Stromal cell of bone marrow (primary cell): ENCODE results near the gene SART3.

Experiments used
- DNase-seq: peaks from one replicate; pipeline ENCODE4 v3.0.0-alpha.2; 2012; ENCODE audit warnings: low read depth

SART3 gene, protein sequence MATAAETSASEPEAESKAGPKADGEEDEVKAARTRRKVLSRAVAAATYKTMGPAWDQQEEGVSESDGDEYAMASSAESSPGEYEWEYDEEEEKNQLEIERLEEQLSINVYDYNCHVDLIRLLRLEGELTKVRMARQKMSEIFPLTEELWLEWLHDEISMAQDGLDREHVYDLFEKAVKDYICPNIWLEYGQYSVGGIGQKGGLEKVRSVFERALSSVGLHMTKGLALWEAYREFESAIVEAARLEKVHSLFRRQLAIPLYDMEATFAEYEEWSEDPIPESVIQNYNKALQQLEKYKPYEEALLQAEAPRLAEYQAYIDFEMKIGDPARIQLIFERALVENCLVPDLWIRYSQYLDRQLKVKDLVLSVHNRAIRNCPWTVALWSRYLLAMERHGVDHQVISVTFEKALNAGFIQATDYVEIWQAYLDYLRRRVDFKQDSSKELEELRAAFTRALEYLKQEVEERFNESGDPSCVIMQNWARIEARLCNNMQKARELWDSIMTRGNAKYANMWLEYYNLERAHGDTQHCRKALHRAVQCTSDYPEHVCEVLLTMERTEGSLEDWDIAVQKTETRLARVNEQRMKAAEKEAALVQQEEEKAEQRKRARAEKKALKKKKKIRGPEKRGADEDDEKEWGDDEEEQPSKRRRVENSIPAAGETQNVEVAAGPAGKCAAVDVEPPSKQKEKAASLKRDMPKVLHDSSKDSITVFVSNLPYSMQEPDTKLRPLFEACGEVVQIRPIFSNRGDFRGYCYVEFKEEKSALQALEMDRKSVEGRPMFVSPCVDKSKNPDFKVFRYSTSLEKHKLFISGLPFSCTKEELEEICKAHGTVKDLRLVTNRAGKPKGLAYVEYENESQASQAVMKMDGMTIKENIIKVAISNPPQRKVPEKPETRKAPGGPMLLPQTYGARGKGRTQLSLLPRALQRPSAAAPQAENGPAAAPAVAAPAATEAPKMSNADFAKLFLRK

DNA sequence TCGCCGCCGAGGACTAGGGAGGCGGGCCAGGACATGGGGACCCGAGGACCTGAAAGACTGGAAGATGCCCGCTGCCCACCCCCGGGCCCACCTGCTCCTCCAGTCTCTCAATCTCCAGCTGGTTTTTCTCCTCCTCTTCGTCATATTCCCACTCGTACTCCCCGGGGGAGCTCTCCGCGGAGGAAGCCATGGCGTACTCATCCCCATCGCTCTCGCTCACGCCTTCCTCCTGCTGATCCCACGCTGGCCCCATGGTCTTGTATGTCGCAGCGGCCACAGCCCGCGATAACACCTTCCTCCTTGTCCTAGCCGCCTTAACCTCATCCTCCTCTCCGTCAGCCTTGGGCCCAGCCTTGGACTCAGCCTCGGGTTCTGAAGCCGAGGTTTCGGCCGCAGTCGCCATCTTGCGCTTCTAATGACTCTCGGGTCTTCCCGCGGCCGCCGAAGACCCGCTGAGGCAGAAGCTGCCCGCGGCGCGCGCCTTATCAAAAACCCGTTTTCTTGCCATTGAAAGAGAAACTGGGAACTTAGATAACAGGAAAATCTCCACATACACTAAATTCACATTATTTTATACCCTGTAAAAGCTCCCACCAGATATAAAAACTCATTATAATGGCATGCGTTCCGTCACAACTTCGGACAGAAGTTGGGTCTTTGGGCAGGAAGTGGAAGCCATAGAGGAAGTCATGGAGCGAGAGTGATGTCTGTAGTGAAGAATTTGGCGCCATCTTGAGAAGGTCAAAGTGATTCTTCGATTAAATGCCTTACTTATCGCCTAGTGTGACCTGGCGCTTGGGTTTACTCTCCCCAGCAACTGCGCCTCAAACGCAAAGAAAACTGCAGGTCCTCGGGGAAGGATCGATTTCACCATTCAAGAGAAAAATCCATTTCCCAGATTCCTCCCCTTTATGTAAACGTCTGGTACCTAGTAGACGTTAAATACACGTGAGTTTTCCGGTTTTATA lies at the start of gene SART3:
SART3 (minus strand) TSS at position 422 of the 968 bp plus-strand sequence; CDS start at position 403, 19 bp downstream.
- DNase-seq = peak; percentile 81

DNA sequence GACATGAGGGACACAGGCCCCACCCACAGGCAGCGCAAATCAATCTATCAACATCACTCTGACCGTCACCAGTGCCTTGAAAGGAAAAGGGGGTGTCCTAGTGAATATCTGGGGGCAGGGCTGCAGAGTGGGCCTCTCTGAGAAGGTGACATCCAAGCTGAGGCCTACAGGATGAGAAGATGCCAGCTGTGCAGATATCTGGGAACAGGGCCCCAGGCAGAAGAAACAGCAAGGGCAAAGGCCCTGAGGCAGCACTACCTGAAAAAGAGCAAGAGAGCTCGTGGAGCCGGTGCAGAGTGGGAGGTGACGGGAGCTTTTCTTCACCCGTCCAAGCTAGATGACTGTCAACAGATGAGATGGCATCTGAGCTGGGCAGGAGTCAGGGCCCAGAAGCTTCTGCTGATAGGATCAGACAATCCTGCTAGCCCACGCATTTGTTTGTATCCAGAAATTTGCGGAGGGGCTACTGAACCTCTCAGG lies 49.4 kb upstream of the SART3 start:
- no peak for DNase-seq

DNA sequence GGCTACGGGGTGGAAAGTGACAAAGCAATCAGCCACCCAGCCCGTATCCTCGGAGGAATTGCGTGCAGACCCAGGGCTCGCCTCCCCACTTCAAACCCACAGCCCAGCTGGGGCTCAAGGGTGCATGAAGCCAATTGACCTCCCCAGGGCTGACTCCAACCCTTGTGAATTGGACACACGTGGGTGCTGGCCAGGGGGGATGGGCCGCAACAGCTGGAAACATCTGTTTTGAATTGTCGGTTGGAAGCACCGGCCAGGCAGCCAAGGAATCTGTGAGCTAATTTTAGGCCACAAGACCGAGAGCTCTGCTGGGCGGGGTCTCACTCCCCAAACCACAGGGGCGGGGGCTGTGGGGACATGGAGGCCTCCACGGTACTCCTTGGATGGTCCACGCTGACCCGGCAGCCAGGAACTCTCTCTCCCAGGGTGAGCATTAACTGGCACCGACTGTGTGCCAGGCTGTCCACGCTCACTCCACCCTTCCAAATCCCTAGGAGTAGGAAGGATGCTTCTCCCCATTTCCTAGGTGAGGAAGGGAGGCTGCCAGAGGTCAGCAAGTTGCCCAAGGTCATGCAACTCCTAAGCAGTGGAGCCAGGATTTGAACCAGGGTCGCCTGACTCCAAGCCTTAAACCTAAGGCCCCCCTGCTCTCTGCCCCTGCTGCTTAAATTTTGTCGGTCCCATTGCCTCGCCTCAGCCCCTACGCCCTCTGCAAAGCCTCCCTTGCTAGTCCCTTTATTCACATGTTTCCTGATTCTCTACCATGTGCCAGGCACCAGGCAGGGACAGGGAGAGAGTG lies 48.8 kb upstream of the SART3 start:
- DNase-seq = peak; percentile 85

DNA sequence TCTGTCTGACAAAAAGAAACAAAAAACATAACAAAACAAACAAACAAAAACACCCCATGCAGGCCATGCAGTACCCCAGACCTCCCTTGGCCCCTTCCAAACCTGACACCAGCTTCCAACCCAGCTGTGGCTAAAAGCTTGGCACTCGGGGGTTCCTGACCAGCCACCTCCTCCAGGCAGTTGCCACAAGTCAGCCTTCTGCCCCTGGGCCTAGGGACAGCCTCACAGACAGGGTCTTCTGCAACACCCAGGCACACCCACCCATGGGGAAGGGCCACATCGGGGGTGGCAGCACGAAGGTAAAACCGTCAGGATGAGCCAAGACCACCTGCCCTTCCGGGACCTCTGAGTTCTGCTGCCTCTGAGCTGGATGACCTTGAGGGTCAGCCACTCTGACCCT lies 47.6 kb upstream of the SART3 start:
- DNase-seq = no peak

DNA sequence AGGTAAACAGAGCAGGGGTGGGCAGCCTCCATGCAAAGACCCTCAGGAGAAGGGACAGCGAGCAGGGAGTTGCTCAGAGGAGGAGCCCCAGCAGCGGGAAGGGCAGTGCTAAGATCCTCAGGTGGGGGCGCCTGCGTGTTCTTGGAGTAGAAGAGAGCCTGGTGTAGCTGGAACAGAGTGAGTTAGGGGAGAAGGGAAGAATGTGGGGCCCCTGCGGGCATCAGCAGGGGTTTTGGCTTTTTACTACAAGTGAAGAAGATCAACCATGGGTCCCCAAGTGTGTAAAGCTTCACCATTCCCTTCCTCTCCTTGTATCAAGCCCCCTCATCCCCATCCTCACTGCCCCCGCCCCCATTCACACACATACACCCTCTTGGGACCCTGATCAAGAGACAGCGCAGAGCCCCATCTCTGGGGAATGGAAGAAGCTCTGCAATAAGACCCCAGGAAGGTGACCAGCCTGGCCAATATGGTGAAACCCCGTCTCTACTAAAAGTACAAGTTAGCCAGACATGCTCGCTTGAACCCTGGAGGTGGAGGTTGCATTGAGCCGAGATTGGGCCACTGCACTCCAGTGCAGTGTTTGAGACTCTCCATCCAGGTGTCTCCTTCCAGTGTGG lies 47.1 kb upstream of the SART3 start:
- no peak for DNase-seq

DNA sequence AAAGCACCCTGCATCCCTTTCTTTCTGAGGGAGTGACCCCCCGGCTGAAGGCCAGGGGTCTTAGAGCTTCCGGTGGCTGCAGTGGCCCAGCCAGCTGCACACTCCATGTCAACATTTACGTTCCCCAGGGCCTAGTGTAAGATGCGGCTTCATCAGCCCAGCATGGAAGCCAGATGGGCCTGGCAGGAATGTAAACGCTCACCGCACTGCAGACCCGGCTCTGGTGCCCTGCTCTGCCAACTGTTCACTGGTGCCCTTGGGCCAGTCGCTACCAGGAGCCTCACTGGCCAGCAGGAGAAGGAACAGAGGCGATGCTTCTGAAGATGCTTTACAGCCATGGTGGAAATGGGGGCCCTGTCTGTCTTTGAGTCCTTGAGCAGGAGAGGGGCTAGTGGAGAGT lies 45.5 kb upstream of the SART3 start:
- no peak for DNase-seq

DNA sequence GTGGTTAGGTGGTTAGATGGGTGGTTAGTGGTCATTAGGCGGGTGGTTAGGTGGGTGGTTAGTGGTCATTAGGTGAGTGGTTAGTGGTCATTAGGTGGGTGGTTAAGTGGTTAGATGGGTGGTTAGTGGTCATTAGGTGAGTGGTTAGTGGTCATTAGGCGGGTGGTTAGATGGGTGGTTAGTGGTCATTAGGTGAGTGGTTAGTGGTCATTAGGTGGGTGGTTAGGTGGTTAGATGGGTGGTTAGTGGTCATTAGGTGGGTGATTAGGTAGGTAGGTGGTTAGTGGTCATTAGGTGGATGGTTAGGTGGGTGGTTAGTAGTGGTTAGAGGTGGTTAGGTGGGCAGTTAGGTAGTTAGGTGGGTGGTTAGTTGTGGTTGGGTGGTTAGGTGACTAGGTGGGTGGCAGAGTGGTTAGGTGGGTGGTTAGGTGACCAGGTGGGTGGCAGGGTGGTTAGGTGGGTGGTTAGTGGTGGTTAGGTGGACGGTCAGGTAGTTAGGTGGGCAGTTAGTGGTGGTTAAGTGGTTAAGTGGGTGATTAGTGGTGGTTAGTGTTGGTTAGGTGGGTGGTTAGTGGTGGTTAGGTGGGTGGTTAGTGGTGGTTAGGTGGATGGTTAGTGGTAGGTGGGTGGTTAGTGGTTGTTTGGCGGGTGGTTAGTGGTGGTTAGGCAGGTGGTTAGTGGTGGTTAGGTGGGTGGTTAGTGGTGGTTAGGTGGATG lies 44.9 kb upstream of the SART3 start:
- no peak for DNase-seq

DNA sequence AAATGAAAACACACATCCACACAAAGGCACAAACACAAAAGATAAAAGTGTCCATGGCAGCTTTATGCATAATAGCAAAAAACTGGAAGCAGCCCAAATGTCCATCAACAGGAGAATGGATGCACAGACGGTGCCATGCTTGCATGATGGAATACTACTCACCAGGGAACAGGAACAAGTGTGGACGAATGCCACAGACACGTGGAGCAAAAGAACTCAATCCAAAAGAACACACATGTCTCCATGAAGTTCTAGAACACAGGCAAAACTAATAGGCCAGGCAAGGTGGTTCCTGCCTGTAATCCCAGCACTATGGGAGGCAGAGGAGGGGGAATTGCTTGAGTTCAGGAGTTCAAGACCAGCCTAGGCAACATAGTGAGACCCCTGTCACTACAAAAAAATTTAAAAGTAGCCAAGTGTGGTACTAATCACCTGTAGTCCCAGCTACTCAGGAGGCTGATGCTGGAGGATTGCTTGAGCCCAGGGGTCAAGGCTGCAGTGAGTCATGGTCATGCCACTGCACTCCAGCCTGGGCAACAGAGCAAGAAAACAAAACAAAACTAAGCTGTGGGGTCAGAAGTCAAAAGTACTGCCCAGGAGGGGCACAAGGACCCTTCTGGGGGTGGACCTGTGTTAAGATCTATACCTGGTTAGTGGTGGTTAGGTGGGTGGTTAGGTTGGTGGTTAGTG lies 44.2 kb upstream of the SART3 start:
- DNase-seq = no peak

DNA sequence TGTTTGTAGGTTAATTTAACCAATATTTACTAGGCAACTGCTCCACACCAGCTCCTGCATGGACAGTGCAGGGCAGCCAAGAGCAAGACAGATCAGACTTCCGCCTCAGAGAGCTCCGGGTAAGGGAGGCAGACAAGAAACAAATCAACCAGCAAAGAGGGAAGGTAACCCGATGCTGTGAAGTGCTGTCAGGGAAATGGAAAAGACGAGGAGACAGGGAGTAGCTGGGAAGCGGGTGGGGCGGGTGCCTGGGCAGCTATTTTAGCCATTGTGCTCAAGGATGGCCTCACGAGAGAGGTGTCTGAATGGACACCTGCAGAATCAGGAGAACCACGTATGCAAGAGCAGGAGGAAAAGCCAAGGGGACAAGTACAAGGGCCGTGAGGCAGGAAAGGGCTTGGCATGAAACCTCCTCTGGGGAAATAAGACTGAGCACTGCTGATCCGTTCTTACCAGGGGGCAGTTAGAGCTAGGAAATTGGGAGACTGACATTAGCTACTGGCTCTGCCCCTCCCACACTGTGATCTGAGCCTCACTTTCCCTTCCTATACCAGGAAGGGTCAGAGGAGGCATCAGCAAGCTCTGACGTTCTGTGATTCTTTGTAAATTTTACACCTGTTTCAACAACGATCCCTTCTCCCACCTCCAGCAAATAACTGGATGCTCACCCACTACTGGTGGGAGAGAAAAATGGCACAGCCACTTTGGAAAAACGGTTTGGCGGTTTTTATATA lies 43.4 kb upstream of the SART3 start:
- DNase-seq = no peak

DNA sequence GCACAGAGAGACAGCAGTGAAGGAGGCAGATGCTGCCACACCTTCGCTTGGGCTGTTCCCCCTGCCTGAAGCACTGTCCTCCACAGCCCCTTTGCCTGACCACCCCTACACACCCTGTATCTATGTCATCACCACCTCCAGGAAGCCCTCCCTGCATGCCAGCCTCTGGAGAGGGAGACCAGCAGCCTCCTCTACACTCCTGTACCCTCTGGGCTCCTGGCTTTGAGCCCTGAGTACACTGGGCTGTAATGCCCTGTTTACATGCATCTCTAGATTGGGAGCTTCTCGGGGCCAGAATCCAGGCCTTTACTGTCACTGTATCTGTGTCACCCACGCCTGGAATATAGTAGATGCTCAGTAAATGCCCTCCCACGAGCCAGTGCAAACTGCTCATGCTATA lies 42.8 kb upstream of the SART3 start:
- DNase-seq = no peak

DNA sequence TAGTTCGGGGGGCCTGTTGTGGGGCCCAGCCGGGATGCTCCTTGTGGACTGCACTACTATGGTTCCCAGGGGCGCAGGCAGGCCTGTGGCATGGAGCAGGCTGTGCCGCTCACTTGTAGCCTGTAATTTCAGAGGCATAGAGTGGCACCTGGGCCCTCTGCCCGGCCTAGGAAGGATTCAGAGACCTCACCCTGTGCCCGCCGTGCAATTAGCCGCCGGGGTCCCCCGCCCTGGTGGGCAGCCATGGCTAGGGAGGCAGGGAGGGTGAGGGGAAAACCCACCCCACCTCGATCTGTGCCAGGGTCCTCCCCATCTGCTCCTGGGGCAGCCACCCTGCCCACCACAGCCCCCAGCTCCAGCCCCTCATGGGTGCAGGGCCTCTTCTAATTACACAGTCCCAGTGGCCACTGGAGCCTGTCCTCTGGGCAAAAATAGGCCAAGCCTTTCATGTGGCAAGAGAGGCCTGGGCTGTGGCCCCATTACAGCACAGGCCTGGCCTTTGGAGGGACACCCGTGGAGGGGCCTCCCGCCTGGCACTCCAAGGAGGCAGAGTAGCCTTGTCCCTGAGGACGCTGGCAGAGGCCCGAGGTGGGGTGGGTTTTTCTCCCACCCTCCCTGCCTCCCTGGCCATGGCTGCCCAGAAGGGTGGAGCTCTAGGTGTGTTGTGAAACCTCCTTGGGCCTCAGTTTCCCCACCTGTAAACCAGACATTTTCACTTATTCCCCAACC lies 42.2 kb upstream of the SART3 start:
- DNase-seq = no peak

DNA sequence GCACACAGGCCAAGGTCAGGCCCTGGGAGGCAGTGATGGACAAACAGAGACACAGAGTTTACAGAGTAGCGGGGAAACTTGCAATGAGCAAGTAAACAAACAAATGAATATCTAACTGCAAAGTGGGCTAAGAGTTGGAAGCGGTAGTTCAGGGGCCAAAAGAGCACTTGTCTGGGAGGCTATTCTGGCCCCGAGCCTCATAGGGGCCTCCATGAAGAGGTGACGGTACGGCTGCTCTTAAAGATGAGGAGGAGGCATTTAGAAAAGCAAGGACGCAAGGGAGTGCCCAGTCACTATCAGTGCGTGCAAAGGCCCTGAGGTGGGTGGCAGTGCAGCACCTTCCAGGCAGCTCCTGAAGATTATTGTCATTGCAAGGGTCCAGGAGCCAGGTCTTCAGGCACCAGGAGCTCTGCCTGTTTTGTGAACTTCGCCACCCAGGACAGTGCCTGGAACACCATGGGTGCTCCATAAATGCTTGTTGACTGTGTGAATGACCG lies 41.3 kb upstream of the SART3 start:
- DNase-seq = no peak

DNA sequence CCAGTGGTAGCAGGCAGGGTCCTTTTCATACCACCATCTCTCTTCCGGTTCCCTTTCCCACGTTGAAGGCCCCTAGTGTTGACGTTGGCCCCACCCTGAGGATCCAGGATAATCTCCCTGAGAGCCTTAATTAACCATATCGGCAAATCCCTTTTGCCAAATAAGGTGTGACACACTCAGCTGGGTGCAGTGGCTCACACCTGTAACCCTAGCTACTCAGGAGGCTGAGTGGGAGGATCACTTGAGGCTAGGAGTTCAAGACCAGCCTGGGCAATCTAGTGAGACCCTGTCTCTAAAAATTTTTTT lies 39.7 kb upstream of the SART3 start:
- no peak for DNase-seq

DNA sequence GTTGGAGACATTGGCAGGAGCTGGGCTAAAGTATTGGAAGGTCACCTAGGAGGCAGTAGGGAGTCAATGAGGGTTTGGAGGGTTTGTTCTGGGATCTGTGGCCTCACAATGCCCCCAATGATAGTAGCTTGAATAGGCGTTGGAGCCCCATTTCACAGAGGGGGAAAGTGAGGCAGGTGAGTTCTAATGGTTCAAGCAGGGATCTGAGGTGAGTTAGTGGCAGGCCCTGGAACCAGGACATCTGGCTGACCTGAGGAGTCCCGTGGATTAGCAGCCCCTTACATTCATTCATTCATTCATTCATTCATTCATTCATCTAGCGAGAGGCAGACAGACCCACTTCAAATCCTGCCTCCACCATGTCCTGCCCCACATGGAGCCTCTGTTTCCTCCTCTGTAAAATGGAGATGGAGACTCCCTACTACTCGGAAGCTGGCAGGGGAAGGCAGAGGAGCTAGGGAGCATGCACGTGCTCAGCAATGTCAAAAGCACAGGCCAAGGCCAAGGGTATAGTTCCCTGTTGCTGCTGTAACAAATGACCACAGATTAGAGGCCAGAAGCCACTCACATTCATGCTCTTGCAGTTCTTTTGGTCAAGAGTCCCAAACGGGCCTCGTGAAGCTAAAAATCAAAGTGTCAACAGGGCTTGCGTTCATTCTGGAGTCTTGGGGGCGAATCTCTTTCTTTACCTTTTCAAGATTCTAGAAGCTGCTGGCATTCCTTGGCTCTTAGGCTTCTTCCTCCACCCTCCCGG lies 39.2 kb upstream of the SART3 start:
- no peak for DNase-seq

DNA sequence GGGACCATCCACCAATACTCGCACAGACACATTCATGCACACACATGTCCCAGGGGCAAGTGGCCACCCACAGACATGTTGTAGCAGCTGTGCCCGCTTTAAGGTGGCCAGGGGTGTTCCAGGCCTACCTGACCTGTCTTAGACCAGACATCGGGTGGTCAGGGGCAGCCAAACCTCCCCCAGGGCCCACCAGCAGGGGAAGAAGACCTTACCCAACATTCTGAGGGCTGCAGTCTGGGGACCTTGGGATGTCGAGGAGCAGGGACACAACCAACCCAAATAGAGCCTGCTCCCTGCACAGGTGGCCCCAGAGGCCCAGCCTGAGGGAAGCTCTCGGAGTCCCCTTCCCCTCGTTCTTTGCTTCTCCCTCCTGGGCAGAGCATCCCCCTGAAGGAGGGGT lies 38.6 kb upstream of the SART3 start:
- no peak for DNase-seq

DNA sequence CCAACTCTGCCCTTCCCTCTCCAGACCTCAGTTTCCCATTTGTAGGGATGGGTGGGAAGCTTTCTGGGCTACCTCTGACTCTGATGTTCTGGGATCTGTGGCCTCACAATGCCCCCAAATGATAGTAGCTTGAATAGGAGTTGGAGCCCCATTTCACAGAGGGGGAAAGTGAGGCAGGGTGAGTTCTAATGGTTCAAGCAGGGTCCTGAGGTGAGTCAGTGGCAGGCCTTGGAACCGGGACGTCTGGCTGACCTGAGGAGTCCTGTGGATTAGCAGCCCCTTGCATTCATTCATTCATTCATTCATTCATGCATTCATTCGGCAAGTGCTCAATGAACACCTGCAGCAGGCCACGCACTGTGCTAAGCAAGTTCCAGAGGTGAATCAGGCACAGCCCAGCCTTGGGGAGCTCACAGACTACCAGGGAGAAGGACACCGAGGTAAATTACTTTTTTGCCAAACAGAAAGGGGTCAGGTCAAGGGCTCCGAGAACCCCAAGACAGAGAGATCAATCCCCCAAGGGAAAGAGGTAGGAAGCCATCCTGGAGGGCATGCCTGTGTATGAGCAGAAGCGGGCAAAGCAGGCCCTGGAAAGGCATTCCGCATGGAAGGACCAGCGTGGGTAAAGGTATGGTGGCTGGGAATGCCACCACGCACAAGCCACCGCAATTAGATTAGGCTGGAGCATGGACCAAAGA lies 37.7 kb upstream of the SART3 start:
- DNase-seq = no peak
